SU-DHL-6 (cell line): ENCODE measurements around the gene CMKLR1.

ENCODE experiments used
- EZH2phosphoT487 ChIP-seq: fragments of 200-600 bp; sonication (generic), shearing (Covaris generic); conservative IDR thresholded peaks from 2 replicates; pipeline ENCODE4 v1.6.1; 2018; ENCODE audit warnings: mild to moderate bottlenecking, antibody characterized with exemption, low read length, moderate library complexity, mixed read lengths
- TF ChIP-seq, protein P1 (sequence below): fragments of 200-600 bp; sonication (generic); IDR thresholded peaks from one replicate; pipeline ENCODE4 v1.5.1; 2017; ENCODE audit warnings: antibody characterized with exemption, mild to moderate bottlenecking, low read length, moderate library complexity; ENCODE audit not compliant: insufficient read depth, poor library complexity, severe bottlenecking

DNA sequence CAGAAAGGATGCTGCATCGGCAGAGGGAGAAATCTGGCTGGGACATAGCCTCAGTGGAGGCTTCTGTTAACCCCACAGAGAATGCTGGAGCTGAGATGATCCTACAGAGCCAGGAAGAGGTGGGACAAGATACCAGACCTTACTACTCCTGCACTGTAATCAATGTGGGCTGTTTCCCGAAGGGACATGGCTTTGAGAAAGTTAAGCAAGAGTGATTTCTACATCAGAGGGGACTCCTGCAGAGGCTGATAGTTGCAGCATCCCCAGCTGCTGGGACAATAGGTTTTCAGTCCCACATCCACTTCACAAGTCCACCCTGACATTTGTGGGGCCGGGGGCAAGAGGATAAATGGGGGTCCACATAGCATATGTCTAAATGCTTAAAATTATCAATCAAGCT lies 22.5 kb upstream of the CMKLR1 start:
- TF ChIP-seq, protein P1, sequence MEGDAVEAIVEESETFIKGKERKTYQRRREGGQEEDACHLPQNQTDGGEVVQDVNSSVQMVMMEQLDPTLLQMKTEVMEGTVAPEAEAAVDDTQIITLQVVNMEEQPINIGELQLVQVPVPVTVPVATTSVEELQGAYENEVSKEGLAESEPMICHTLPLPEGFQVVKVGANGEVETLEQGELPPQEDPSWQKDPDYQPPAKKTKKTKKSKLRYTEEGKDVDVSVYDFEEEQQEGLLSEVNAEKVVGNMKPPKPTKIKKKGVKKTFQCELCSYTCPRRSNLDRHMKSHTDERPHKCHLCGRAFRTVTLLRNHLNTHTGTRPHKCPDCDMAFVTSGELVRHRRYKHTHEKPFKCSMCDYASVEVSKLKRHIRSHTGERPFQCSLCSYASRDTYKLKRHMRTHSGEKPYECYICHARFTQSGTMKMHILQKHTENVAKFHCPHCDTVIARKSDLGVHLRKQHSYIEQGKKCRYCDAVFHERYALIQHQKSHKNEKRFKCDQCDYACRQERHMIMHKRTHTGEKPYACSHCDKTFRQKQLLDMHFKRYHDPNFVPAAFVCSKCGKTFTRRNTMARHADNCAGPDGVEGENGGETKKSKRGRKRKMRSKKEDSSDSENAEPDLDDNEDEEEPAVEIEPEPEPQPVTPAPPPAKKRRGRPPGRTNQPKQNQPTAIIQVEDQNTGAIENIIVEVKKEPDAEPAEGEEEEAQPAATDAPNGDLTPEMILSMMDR, result no peak
- TF ChIP-seq EZH2phosphoT487, result no peak
